SK-N-SH treated with all-trans-retinoic acid at 6 μM for 48 hours (cell line): ENCODE data around the gene ADAM15.

Experiments
- ATAC-seq: fragments of 200-7000 bp; cut with Tn5 transposase; 3 replicates; pipeline ENCODE4 v1.9.1; 2020; ENCODE audit warnings: mild to moderate bottlenecking, moderate library complexity
- ARNTL ChIP-seq: fragments of 450-650 bp; formaldehyde crosslinking; IDR thresholded peaks from 2 replicates; pipeline ENCODE4 v1.5.0; 2020; ENCODE audit warnings: low read depth, mild to moderate bottlenecking, moderate library complexity, borderline replicate concordance
- BACH2 ChIP-seq: fragments of 250-450 bp; sonication (Bioruptor Pico); IDR thresholded peaks from 2 replicates; pipeline ENCODE4 v1.9.0; 2021; ENCODE audit warnings: mild to moderate bottlenecking, borderline replicate concordance
- CSDC2 ChIP-seq: fragments of 250-450 bp; sonication (Bioruptor Pico); IDR thresholded peaks from 2 replicates; pipeline ENCODE4 v1.5.0; 2020; ENCODE audit warnings: mild to moderate bottlenecking, moderate library complexity
- ESRRG ChIP-seq: fragments of 250-450 bp; sonication (Bioruptor Pico); IDR thresholded peaks from 2 replicates; pipeline ENCODE4 v1.6.1; 2021; ENCODE audit warnings: mild to moderate bottlenecking
- GLIS3 ChIP-seq: fragments of 250-450 bp; sonication (Bioruptor Pico); IDR thresholded peaks from 2 replicates; pipeline ENCODE4 v1.5.0; 2020; ENCODE audit warnings: mild to moderate bottlenecking, moderate library complexity
- ISL1 ChIP-seq: fragments of 250-450 bp; sonication (Bioruptor Pico); IDR thresholded peaks from 2 replicates; pipeline ENCODE4 v2.1.2; 2022; ENCODE audit warnings: mild to moderate bottlenecking, moderate library complexity
- OSR1 ChIP-seq: fragments of 250-450 bp; sonication (Bioruptor Pico); IDR thresholded peaks from 2 replicates; pipeline ENCODE4 v1.8.0; 2022; ENCODE audit warnings: moderate library complexity, mild to moderate bottlenecking, inconsistent platforms
- SNAI2 ChIP-seq: fragments of 250-450 bp; sonication (Bioruptor Pico); IDR thresholded peaks from 2 replicates; pipeline ENCODE4 v1.5.0; 2020; ENCODE audit warnings: mild to moderate bottlenecking, moderate library complexity
- TCF4 ChIP-seq: fragments of 250-450 bp; sonication (Bioruptor Pico); IDR thresholded peaks from 2 replicates; pipeline ENCODE4 v1.8.0; 2021; ENCODE audit warnings: mild to moderate bottlenecking, moderate library complexity, borderline replicate concordance
- ZC3H10 ChIP-seq: fragments of 250-450 bp; sonication (Bioruptor Pico); IDR thresholded peaks from 2 replicates; pipeline ENCODE4 v1.5.1; 2021; ENCODE audit warnings: mild to moderate bottlenecking, moderate library complexity
- ZFP30 ChIP-seq: fragments of 450-650 bp; formaldehyde crosslinking; IDR thresholded peaks from 2 replicates; pipeline ENCODE4 v1.5.0; 2022; ENCODE audit warnings: mild to moderate bottlenecking, moderate library complexity
- ZNF565 ChIP-seq: fragments of 450-650 bp; formaldehyde crosslinking; conservative IDR thresholded peaks from 2 replicates; pipeline ENCODE4 v1.5.0; 2020; ENCODE audit warnings: low read depth, mild to moderate bottlenecking, moderate library complexity
- ZNF70 ChIP-seq: fragments of 450-650 bp; formaldehyde crosslinking; IDR thresholded peaks from 2 replicates; pipeline ENCODE4 v1.5.0; 2020; ENCODE audit warnings: mild to moderate bottlenecking, moderate library complexity
- ZNF8 ChIP-seq: fragments of 450-650 bp; formaldehyde crosslinking; IDR thresholded peaks from 2 replicates; pipeline ENCODE4 v1.5.0; 2020; ENCODE audit warnings: mild to moderate bottlenecking, moderate library complexity
- TF ChIP-seq, protein P1 (sequence below): fragments of 250-450 bp; sonication (Bioruptor Pico); IDR thresholded peaks from 2 replicates; pipeline ENCODE4 v1.5.1; 2021; ENCODE audit warnings: mild to moderate bottlenecking, moderate library complexity
- TF ChIP-seq, protein P2 (sequence below): fragments of 250-450 bp; sonication (Bioruptor Pico); IDR thresholded peaks from 2 replicates; pipeline ENCODE4 v1.8.0; 2020; ENCODE audit warnings: mild to moderate bottlenecking, moderate library complexity, borderline replicate concordance
- TF ChIP-seq, protein P3 (sequence below): fragments of 250-450 bp; sonication (Bioruptor Pico); IDR thresholded peaks from 2 replicates; pipeline ENCODE4 v1.5.1; 2020; ENCODE audit warnings: low read depth, mild to moderate bottlenecking, moderate library complexity

Gene ADAM15

DNA sequence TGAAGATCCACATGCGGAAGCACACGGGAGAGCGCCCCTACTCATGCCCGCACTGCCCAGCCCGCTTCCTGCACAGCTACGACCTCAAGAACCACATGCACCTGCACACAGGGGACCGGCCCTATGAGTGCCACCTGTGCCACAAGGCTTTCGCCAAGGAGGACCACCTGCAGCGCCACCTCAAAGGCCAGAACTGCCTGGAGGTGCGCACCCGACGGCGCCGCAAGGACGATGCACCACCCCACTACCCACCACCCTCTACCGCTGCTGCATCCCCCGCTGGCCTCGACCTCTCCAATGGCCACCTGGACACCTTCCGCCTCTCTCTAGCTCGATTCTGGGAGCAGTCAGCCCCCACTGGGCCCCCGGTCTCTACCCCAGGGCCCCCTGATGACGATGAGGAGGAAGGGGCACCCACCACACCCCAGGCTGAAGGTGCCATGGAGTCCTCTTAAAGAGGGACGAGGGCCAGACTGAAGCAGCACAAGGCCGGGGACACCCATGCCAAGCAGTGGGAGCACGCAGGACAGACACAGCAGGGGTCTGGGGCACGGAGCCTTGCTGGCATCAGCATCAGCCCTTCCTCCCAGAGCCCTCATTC lies 34.8 kb upstream of the ADAM15 start:
- TF ChIP-seq ZNF8 (CRISPR knock-in tag) (no peak), OSR1 (no peak), TCF4 (no peak), ESRRG (no peak)
- no peak for ATAC-seq

DNA sequence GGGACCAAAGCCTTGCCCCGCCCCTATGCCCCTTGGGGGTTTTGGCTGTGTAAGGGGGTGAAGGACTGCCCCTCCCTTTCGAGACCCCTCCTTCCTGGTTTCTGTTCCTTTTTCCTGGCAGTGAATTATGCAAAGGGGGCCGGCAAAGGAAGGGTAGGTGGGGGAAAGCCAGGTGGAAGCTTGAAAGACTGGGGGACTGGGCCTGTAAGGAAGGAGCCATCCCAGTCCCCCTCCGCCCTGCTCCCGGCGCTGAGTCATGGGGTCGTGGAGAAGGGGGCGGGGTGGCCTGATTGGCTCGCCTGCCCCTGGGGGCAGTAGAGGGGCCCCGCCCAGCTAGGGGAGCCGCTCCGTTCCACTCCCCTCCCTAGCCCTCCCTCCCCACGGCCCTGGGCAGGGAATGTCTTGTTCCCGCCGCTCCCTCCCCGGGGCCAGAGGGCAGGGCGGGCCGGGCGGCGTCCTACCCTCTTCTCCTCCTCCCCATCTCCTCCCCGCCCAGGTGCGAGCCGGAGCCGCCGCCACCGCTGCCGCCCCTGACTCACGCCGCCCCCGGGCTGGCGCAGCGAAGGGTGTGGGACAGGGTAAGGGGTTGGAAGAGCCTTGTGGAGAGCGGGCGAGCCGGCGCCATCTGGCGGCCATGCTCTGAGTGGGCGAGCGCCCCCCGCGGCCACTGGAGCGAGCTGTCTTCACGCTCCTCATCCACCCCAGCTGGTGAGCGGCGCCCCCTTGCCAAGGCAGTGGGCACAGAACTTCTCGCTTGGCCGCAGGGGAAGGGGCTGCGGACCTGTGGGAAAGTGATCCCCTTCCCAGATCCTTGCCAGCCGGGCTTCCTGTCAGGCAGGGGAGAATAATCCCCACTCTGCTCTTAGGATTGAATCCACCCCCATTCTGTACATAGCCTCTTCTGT lies 33.8 kb upstream of the ADAM15 start:
- TF ChIP-seq ARNTL (CRISPR knock-in tag) (no peak), ESRRG (no peak)
- TF ChIP-seq, protein P1, sequence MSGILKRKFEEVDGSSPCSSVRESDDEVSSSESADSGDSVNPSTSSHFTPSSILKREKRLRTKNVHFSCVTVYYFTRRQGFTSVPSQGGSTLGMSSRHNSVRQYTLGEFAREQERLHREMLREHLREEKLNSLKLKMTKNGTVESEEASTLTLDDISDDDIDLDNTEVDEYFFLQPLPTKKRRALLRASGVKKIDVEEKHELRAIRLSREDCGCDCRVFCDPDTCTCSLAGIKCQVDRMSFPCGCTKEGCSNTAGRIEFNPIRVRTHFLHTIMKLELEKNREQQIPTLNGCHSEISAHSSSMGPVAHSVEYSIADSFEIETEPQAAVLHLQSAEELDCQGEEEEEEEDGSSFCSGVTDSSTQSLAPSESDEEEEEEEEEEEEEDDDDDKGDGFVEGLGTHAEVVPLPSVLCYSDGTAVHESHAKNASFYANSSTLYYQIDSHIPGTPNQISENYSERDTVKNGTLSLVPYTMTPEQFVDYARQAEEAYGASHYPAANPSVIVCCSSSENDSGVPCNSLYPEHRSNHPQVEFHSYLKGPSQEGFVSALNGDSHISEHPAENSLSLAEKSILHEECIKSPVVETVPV (CRISPR knock-in tag), result no peak
- TF ChIP-seq, protein P2, sequence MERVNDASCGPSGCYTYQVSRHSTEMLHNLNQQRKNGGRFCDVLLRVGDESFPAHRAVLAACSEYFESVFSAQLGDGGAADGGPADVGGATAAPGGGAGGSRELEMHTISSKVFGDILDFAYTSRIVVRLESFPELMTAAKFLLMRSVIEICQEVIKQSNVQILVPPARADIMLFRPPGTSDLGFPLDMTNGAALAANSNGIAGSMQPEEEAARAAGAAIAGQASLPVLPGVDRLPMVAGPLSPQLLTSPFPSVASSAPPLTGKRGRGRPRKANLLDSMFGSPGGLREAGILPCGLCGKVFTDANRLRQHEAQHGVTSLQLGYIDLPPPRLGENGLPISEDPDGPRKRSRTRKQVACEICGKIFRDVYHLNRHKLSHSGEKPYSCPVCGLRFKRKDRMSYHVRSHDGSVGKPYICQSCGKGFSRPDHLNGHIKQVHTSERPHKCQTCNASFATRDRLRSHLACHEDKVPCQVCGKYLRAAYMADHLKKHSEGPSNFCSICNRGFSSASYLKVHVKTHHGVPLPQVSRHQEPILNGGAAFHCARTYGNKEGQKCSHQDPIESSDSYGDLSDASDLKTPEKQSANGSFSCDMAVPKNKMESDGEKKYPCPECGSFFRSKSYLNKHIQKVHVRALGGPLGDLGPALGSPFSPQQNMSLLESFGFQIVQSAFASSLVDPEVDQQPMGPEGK (CRISPR knock-in tag), result peak; percentile 44; the same call in 1 of the 2 replicates
- peak; percentile 97 for ATAC-seq

DNA sequence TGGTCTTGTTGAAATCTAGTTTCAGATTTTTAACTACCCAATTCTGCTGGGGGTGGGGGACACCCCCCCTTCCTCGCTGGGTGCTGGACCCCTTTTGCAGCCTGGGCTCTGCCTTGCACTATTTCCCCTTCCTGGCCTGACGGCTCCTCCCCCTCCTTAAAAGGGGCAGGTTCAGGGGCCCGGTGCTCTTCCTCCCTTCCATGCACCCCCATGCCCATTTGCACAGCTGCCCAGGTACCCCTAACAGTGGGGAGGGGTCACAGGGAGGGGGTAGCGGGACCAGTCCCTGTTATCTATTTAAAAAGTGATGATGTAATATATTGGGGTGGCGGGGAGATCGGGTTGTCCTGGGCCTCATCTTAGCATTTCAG lies 33.2 kb upstream of the ADAM15 start:
- ATAC-seq, result no peak
- TF ChIP-seq GLIS3 (CRISPR knock-in tag), result no peak
- no peak for TF ChIP-seq ESRRG

DNA sequence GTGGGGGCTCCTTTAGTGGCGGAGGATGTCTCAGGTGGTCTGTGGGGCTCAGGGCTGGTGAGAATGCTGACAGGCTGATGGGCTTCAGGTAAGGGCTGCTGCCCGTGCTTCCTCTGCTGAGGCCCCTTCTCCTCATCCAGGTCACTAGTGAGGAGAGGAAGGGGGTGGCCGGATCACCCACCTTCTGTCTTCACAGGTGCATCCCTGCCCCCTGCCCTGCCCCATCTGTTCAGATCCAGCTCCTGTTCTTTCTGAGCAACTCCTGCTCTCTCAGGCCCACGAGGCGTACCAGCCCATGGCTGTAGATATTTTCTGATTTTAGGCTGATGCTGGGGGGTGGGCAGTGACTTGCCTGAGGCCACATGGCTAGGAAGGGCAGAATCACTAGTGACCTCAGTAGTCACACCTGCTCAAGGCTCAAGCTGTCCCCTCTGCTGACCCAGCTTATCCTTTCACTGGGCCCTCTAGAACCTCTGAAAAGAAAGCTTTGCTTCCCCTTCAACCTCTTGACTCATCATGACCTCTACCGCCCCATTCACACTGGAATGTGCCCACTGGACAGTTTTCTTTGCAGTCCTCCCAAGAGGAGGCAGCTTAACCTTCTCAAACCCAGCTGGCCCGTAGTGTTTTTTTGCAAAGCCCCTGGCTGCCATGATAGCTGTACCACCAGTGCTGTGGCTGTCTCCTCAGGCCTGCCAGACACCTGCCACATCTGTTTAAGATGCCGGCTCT lies 32.3 kb upstream of the ADAM15 start:
- TF ChIP-seq ZC3H10 (CRISPR knock-in tag), result no peak
- TF ChIP-seq, protein P2 (CRISPR knock-in tag), result no peak
- no peak for TF ChIP-seq SNAI2 (CRISPR knock-in tag)
- no peak for TF ChIP-seq GLIS3 (CRISPR knock-in tag)
- no peak for TF ChIP-seq ISL1 (CRISPR knock-in tag)
- no peak for TF ChIP-seq TCF4
- no peak for TF ChIP-seq ZNF70 (CRISPR knock-in tag)
- TF ChIP-seq ZFP30, result no peak
- ATAC-seq, result no peak

DNA sequence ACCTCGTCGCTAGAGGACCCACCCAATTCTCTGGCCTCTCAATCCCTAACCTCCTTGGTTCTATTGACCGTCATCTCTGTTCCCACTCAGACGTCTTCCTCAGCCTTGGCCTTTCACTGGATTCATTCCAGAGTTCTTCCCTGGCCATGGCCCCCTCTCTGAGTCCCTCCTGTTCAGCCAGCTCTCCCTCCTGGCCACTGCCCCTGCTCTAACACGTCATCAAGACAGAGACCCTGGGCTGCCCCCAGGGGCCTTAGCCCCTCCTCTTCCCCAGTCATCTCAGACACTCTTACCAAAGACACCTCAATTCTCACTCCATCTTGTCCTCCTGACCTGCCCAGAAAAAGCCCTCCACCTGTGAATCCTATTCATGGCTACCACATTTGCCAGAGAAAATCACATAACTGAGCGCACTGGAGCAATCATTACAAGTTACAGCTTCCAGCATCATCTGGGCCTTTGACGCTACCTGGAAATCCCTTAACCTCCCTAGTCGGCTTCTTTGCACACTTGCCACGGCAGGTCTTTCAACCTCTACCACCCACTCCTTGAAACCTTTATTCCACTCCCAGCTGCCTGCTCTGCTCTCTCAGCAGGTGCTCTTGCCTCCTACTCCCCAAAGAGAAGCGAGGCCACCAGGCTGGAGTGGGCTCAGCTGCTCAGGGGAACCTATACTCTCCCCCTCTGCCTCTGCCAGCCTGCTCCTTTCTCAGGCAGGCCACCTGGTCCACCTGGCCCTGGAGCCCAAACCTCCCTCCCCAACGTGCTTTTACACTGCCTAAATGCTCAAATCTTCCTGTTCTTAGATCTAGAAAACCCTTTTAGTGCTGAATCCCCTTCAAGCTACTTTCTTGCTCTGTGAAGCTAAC lies 31.5 kb upstream of the ADAM15 start:
- TF ChIP-seq, protein P3, sequence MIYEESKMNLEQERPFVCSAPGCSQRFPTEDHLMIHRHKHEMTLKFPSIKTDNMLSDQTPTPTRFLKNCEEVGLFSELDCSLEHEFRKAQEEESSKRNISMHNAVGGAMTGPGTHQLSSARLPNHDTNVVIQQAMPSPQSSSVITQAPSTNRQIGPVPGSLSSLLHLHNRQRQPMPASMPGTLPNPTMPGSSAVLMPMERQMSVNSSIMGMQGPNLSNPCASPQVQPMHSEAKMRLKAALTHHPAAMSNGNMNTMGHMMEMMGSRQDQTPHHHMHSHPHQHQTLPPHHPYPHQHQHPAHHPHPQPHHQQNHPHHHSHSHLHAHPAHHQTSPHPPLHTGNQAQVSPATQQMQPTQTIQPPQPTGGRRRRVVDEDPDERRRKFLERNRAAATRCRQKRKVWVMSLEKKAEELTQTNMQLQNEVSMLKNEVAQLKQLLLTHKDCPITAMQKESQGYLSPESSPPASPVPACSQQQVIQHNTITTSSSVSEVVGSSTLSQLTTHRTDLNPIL (CRISPR knock-in tag), result no peak
- no peak for TF ChIP-seq ZNF8 (CRISPR knock-in tag)
- TF ChIP-seq BACH2 (CRISPR knock-in tag), result no peak
- TF ChIP-seq, protein P2 (CRISPR knock-in tag), result no peak
- no peak for TF ChIP-seq ARNTL (CRISPR knock-in tag)
- no peak for TF ChIP-seq ISL1 (CRISPR knock-in tag)
- TF ChIP-seq CSDC2 (CRISPR knock-in tag), result no peak
- TF ChIP-seq ZNF565, result no peak
- no peak for TF ChIP-seq ZC3H10 (CRISPR knock-in tag)
- no peak for TF ChIP-seq GLIS3 (CRISPR knock-in tag)

More for the DNA sequence above, 31.5 kb upstream of the ADAM15 start:
- ATAC-seq, result no peak
